ENCODE data around the gene TMEM163.

TMEM163 gene

GRCh38 chr2:134432435-134432883 is 286.3 kb downstream of the TMEM163 start:
- H3K4me1 ChIP-seq (ENCODE audit: control insufficient read depth, insufficient read depth, low read depth, low read length) = peaks cover 15% of the 10 kb centered on the region
- H3K9ac ChIP-seq (ENCODE audit: low read length) = no peak overlapping the region
- H2BK12ac ChIP-seq (ENCODE audit: low read length in 2 of 2) = peak overlapping the region in 1 of 2 experiments; percentile 19
- H2AK5ac ChIP-seq (ENCODE audit: low read length, severe bottlenecking) = no peak overlapping the region
- peak overlapping the region; percentile 12 for H3K4me2 ChIP-seq (ENCODE audit: low read length, poor library complexity, severe bottlenecking)
- H2BK5ac ChIP-seq (ENCODE audit: low read depth, low read length, poor library complexity, severe bottlenecking) = no peak overlapping the region
- H2AFZ ChIP-seq (ENCODE audit: low read depth, low read length) = no peak overlapping the region
- WGBS = 97% methylated on average over 3 of the region's 3 CpGs
- H3K79me1 ChIP-seq (replicated peaks; ENCODE audit: low read length, poor library complexity, severe bottlenecking) = peaks cover 3% of the 10 kb centered on the region
- H3K4me3 ChIP-seq (ENCODE audit: insufficient read depth in 1 of 2, low read depth in 1 of 2, low read length in 2 of 2) = no peak overlapping the region
- H3K27ac ChIP-seq (ENCODE audit: low read length, poor library complexity, severe bottlenecking) = peak overlapping the region; percentile 31
- H3K18ac ChIP-seq (ENCODE audit: low read depth in 1 of 2, low read length in 2 of 2) = peak overlapping the region in 1 of 2 experiments; percentile 41
- H3K23ac ChIP-seq (ENCODE audit: low read length in 2 of 2) = no peak overlapping the region
- H2BK15ac ChIP-seq (ENCODE audit: low read depth, poor library complexity, severe bottlenecking) = no peak overlapping the region
- no peaks in the 10 kb centered on the region for H3K27me3 ChIP-seq (ENCODE audit: control insufficient read depth in 1 of 2, insufficient read depth in 1 of 2, low read length in 2 of 2)
- H4K8ac ChIP-seq (ENCODE audit: low read length) = no peak overlapping the region
- H3K36me3 ChIP-seq (ENCODE audit: control insufficient read depth in 1 of 2, insufficient read depth in 2 of 2, low read depth in 1 of 2, low read length in 2 of 2) = peaks cover 6 to 19% of the 10 kb centered on the region in 2 experiments
- H2BK120ac ChIP-seq (ENCODE audit: low read depth, low read length) = no peak overlapping the region
- no peak overlapping the region for H3K4ac ChIP-seq (ENCODE audit: low read depth in 1 of 2, low read length in 2 of 2)
- no peak overlapping the region for H3K14ac ChIP-seq (ENCODE audit: low read length in 2 of 2)
- no peak for DNase-seq
- no peak overlapping the region for H4K91ac ChIP-seq (ENCODE audit: low read length)
- no peaks in the 10 kb centered on the region for H3K9me3 ChIP-seq (ENCODE audit: control insufficient read depth, low read length)

- peak overlapping the region in 1 of 2 experiments; percentile 70 for H2BK12ac ChIP-seq (ENCODE audit: low read length in 2 of 2)
- no peak overlapping the region for H2BK5ac ChIP-seq (ENCODE audit: low read depth, low read length, poor library complexity, severe bottlenecking)
- H3K9ac ChIP-seq (ENCODE audit: low read length) = no peak overlapping the region
- peak; percentile 70 for DNase-seq
- H3K4me3 ChIP-seq (ENCODE audit: insufficient read depth in 1 of 2, low read depth in 1 of 2, low read length in 2 of 2) = no peak overlapping the region
- H3K23ac ChIP-seq (ENCODE audit: low read length in 2 of 2) = no peak overlapping the region
- peaks cover 3% of the 10 kb centered on the region for H3K79me1 ChIP-seq (replicated peaks; ENCODE audit: low read length, poor library complexity, severe bottlenecking)
- peak overlapping the region; percentile 79 for H3K27ac ChIP-seq (ENCODE audit: low read length, poor library complexity, severe bottlenecking)
- H3K36me3 ChIP-seq (ENCODE audit: control insufficient read depth in 1 of 2, insufficient read depth in 2 of 2, low read depth in 1 of 2, low read length in 2 of 2) = peaks cover 6 to 19% of the 10 kb centered on the region in 2 experiments
- no peak overlapping the region for H2BK15ac ChIP-seq (ENCODE audit: low read depth, poor library complexity, severe bottlenecking)
- H2BK120ac ChIP-seq (ENCODE audit: low read depth, low read length) = no peak overlapping the region
- no peaks in the 10 kb centered on the region for H3K27me3 ChIP-seq (ENCODE audit: control insufficient read depth in 1 of 2, insufficient read depth in 1 of 2, low read length in 2 of 2)
- H2AFZ ChIP-seq (ENCODE audit: low read depth, low read length) = no peak overlapping the region
- H4K8ac ChIP-seq (ENCODE audit: low read length) = peak overlapping the region; percentile 27
- peak overlapping the region in 1 of 2 experiments; percentile 66 for H3K14ac ChIP-seq (ENCODE audit: low read length in 2 of 2)
- WGBS = 55% methylated on average over 2 of the region's 2 CpGs
- H4K91ac ChIP-seq (ENCODE audit: low read length) = no peak overlapping the region
- H3K4me2 ChIP-seq (ENCODE audit: low read length, poor library complexity, severe bottlenecking) = no peak overlapping the region
- H3K18ac ChIP-seq (ENCODE audit: low read depth in 1 of 2, low read length in 2 of 2) = peak overlapping the region; percentile 73 to 90
- H3K4me1 ChIP-seq (ENCODE audit: control insufficient read depth, insufficient read depth, low read depth, low read length) = peaks cover 15% of the 10 kb centered on the region
- H2AK5ac ChIP-seq (ENCODE audit: low read length, severe bottlenecking) = no peak overlapping the region
- H3K4ac ChIP-seq (ENCODE audit: low read depth in 1 of 2, low read length in 2 of 2) = peak overlapping the region; percentile 11 to 46
- no peaks in the 10 kb centered on the region for H3K9me3 ChIP-seq (ENCODE audit: control insufficient read depth, low read length)
Measured at GRCh38 chr2:134431838-134432434, 286.9 kb downstream of the TMEM163 start.

GRCh38 chr2:134429886-134430285 is 288.9 kb downstream of the TMEM163 start:
- Histone ChIP-seq H3K27ac (ENCODE audit: low read length, poor library complexity, severe bottlenecking) (no peak overlapping the region), H2AK5ac (ENCODE audit: low read length, severe bottlenecking) (no peak overlapping the region), H3K4me3 (ENCODE audit: insufficient read depth in 1 of 2, low read depth in 1 of 2, low read length in 2 of 2) (no peak overlapping the region), H2AFZ (ENCODE audit: low read depth, low read length) (no peak overlapping the region), H3K9me3 (ENCODE audit: control insufficient read depth, low read length) (no peaks in the 10 kb centered on the region), H3K36me3 (ENCODE audit: control insufficient read depth in 1 of 2, insufficient read depth in 2 of 2, low read depth in 1 of 2, low read length in 2 of 2) (peaks cover 6 to 10% of the 10 kb centered on the region in 2 experiments), H3K14ac (ENCODE audit: low read length in 2 of 2) (no peak overlapping the region), H3K4ac (ENCODE audit: low read depth in 1 of 2, low read length in 2 of 2) (no peak overlapping the region), H4K8ac (ENCODE audit: low read length) (no peak overlapping the region), H2BK12ac (ENCODE audit: low read length in 2 of 2) (no peak overlapping the region), H2BK15ac (ENCODE audit: low read depth, poor library complexity, severe bottlenecking) (no peak overlapping the region), H3K9ac (ENCODE audit: low read length) (no peak overlapping the region), H3K18ac (ENCODE audit: low read depth in 1 of 2, low read length in 2 of 2) (no peak overlapping the region), H3K27me3 (ENCODE audit: control insufficient read depth in 1 of 2, insufficient read depth in 1 of 2, low read length in 2 of 2) (no peaks in the 10 kb centered on the region), H2BK120ac (ENCODE audit: low read depth, low read length) (no peak overlapping the region), H3K23ac (ENCODE audit: low read length in 2 of 2) (no peak overlapping the region), H4K91ac (ENCODE audit: low read length) (no peak overlapping the region), H3K4me1 (ENCODE audit: control insufficient read depth, insufficient read depth, low read depth, low read length) (peaks cover 13% of the 10 kb centered on the region), H3K4me2 (ENCODE audit: low read length, poor library complexity, severe bottlenecking) (no peak overlapping the region), H2BK5ac (ENCODE audit: low read depth, low read length, poor library complexity, severe bottlenecking) (no peak overlapping the region), H3K79me1 (replicated peaks; ENCODE audit: low read length, poor library complexity, severe bottlenecking) (peaks cover 3% of the 10 kb centered on the region)
- DNase-seq = no peak
- 87% methylated on average over 4 of the region's 4 CpGs for WGBS

GRCh38 chr2:134426721-134427120 is 292.1 kb downstream of the TMEM163 start:
- Histone ChIP-seq H3K23ac (ENCODE audit: low read length in 2 of 2) (no peak overlapping the region), H4K8ac (ENCODE audit: low read length) (no peak overlapping the region), H3K4me3 (ENCODE audit: insufficient read depth in 1 of 2, low read depth in 1 of 2, low read length in 2 of 2) (no peak overlapping the region), H2AFZ (ENCODE audit: low read depth, low read length) (no peak overlapping the region), H2BK5ac (ENCODE audit: low read depth, low read length, poor library complexity, severe bottlenecking) (no peak overlapping the region), H2BK12ac (ENCODE audit: low read length in 2 of 2) (no peak overlapping the region), H3K4me1 (ENCODE audit: control insufficient read depth, insufficient read depth, low read depth, low read length) (peaks cover 9% of the 10 kb centered on the region), H3K18ac (ENCODE audit: low read depth in 1 of 2, low read length in 2 of 2) (no peak overlapping the region), H3K27ac (ENCODE audit: low read length, poor library complexity, severe bottlenecking) (no peak overlapping the region), H2BK15ac (ENCODE audit: low read depth, poor library complexity, severe bottlenecking) (no peak overlapping the region), H3K9ac (ENCODE audit: low read length) (no peak overlapping the region), H3K27me3 (ENCODE audit: control insufficient read depth in 1 of 2, insufficient read depth in 1 of 2, low read length in 2 of 2) (no peaks in the 10 kb centered on the region), H3K4me2 (ENCODE audit: low read length, poor library complexity, severe bottlenecking) (no peak overlapping the region), H3K9me3 (ENCODE audit: control insufficient read depth, low read length) (no peaks in the 10 kb centered on the region), H3K36me3 (ENCODE audit: control insufficient read depth in 1 of 2, insufficient read depth in 2 of 2, low read depth in 1 of 2, low read length in 2 of 2) (peaks cover 14 to 16% of the 10 kb centered on the region in 2 experiments), H4K91ac (ENCODE audit: low read length) (no peak overlapping the region), H3K14ac (ENCODE audit: low read length in 2 of 2) (no peak overlapping the region), H2BK120ac (ENCODE audit: low read depth, low read length) (no peak overlapping the region), H3K4ac (ENCODE audit: low read depth in 1 of 2, low read length in 2 of 2) (no peak overlapping the region), H3K79me1 (replicated peaks; ENCODE audit: low read length, poor library complexity, severe bottlenecking) (peaks cover 3% of the 10 kb centered on the region), H2AK5ac (ENCODE audit: low read length, severe bottlenecking) (no peak overlapping the region)
- DNase-seq = no peak
- WGBS = 96% methylated on average over 3 of the region's 3 CpGs

Data from mesenchymal stem cell (in vitro differentiated cells and primary cell).